ENCODE results near the gene IRS1. TPM values are rescaled to one million over a fixed set of nuclear protein-coding genes. Genes with fewer than 3 reads are reported as not detected.

Gene IRS1
- polyA plus RNA-seq, 1 of the 3 experiments (the other 2 are of a cell fraction), result 16.5 TPM

GRCh38 chr2:226687641-226688253 lies 111.9 kb downstream of the IRS1 start:
- H3K36me3 ChIP-seq (replicated peaks in 1 of 2; ENCODE audit: control insufficient read depth in 1 of 2, insufficient read depth in 2 of 2, low read length in 1 of 2), result no peaks in the 10 kb centered on the region
- H2AFZ ChIP-seq (ENCODE audit: low read depth), result no peak overlapping the region
- H3K9me3 ChIP-seq, result no peaks in the 10 kb centered on the region
- H3F3A ChIP-seq (replicated peaks; ENCODE audit: insufficient read depth), result no peaks in the 10 kb centered on the region
- H3K79me2 ChIP-seq (ENCODE audit: insufficient read depth), result no peaks in the 10 kb centered on the region
- H3K4me2 ChIP-seq, result no peak overlapping the region
- DNase-seq, result no peak
- H3K27me3 ChIP-seq (ENCODE audit: insufficient read depth), result no peaks in the 10 kb centered on the region
- H4K20me1 ChIP-seq (ENCODE audit: insufficient read depth), result no peaks in the 10 kb centered on the region
- ChIA-PET POLR2A (no interaction called here), CTCF (interaction anchor here (1.4 kb wide), 1 partner anchor 11 kb away, joined by 5 read pairs; no protein-coding TSS in a partner anchor)
- no peak overlapping the region for H3K27ac ChIP-seq (ENCODE audit: low read depth in 2 of 2, low read length in 1 of 2)
- no peak overlapping the region for H3K4me3 ChIP-seq (ENCODE audit: low read depth in 2 of 2, low read length in 1 of 2)
- peaks cover 2 to 8% of the 10 kb centered on the region in 2 experiments; a peak in 3 of 4 replicates for H3K4me1 ChIP-seq (ENCODE audit: control insufficient read depth in 1 of 2, insufficient read depth in 2 of 2, low read depth in 1 of 2, low read length in 1 of 2)
- WGBS (ENCODE audit: low lambda C conversion rate), result 68% methylated on average over 2 of the region's 2 CpGs
- H3K9me2 ChIP-seq, result no peaks in the 10 kb centered on the region
- H3K9ac ChIP-seq, result no peak overlapping the region
- TF ChIP-seq GABPA (IDR thresholded peaks at IDR 0.05; ENCODE audit: low read depth) (no peak), FOXJ3 (CRISPR knock-in tag; IDR thresholded peaks at IDR 0.05) (no peak), MAX (IDR thresholded peaks at IDR 0.05; ENCODE audit: low read depth) (no peak), USF1 (IDR thresholded peaks at IDR 0.05; ENCODE audit: borderline replicate concordance, low read depth) (no peak)

- Histone ChIP-seq H2AFZ (ENCODE audit: low read depth) (no peak overlapping the region), H3F3A (replicated peaks; ENCODE audit: insufficient read depth) (no peaks in the 10 kb centered on the region), H3K27me3 (ENCODE audit: insufficient read depth) (no peaks in the 10 kb centered on the region), H3K4me1 (ENCODE audit: control insufficient read depth in 1 of 2, insufficient read depth in 2 of 2, low read depth in 1 of 2, low read length in 1 of 2) (peaks cover 0 to 8% of the 10 kb centered on the region in 2 experiments; a peak in 1 of 4 replicates), H3K4me2 (no peak overlapping the region), H3K36me3 (replicated peaks in 1 of 2; ENCODE audit: control insufficient read depth in 1 of 2, insufficient read depth in 2 of 2, low read length in 1 of 2) (no peaks in the 10 kb centered on the region), H3K9me2 (no peaks in the 10 kb centered on the region), H3K9me3 (no peaks in the 10 kb centered on the region), H4K20me1 (ENCODE audit: insufficient read depth) (no peaks in the 10 kb centered on the region), H3K27ac (ENCODE audit: low read depth in 2 of 2, low read length in 1 of 2) (no peak overlapping the region), H3K79me2 (ENCODE audit: insufficient read depth) (no peaks in the 10 kb centered on the region), H3K9ac (no peak overlapping the region), H3K4me3 (ENCODE audit: low read depth in 2 of 2, low read length in 1 of 2) (no peak overlapping the region)
- no peak for DNase-seq
- TF ChIP-seq SMC3 (IDR thresholded peaks at IDR 0.05; ENCODE audit: low read depth, low read length) (no peak), JUND (IDR thresholded peaks at IDR 0.05) (no peak), GATA2 (CRISPR knock-in tag; IDR thresholded peaks at IDR 0.05) (no peak), TCF12 (IDR thresholded peaks at IDR 0.05) (no peak), RFX5 (IDR thresholded peaks at IDR 0.05; ENCODE audit: low read length) (no peak), FOXM1 (IDR thresholded peaks at IDR 0.05; ENCODE audit: low read depth) (no peak), IRF3 (IDR thresholded peaks at IDR 0.05; ENCODE audit: low read depth, low read length) (no peak), NFIC (IDR thresholded peaks at IDR 0.05; ENCODE audit: borderline replicate concordance) (no peak), PBX3 (IDR thresholded peaks at IDR 0.05) (no peak), EP300 (IDR thresholded peaks at IDR 0.05; ENCODE audit: borderline replicate concordance in 1 of 2, low read depth in 1 of 2, low read length in 1 of 2) (no peak), FOXJ3 (CRISPR knock-in tag; IDR thresholded peaks at IDR 0.05) (no peak), ELF1 (IDR thresholded peaks at IDR 0.05) (no peak)
- 39% methylated on average over 4 of the region's 4 CpGs for WGBS (ENCODE audit: low lambda C conversion rate)
- ChIA-PET CTCF (no interaction called here), POLR2A (no interaction called here)
Measured at GRCh38 chr2:226684563-226684959, 115.1 kb downstream of the IRS1 start.
